HepG2 (cell line): ENCODE measurements around the gene LBX2. TPM values are rescaled to one million over a fixed set of nuclear protein-coding genes. Genes with fewer than 3 reads are reported as not detected.

Experiments used
- ATAC-seq: fragments of 200-7000 bp; cut with Tn5 transposase; 3 replicates; pipeline ENCODE4 v1.9.1; 2020; ENCODE audit warnings: mild to moderate bottlenecking, moderate library complexity
- BruUV-seq: library from RNA; stranded (reverse); fragments of 400-500 nt; replicated peaks from 2 replicates; lab custom pipeline; 2021; lab: Mats Ljungman, UMichigan
- CTCF ChIA-PET: fragments of 300-600 bp; formaldehyde crosslinking; extraction: SDS; loops from one replicate; lab custom pipeline; 2021; ENCODE audit warnings: low total read pairs, inconsistent platforms, low intra/inter-chr PET ratio; lab: Yijun Ruan, JAX
- POLR2A ChIA-PET: fragments of 350-600 bp; sonication (Branson Sonifier 250); formaldehyde crosslinking; loops from one replicate; lab custom pipeline; 2020; ENCODE audit warnings: antibody characterized with exemption, inconsistent platforms; lab: Yijun Ruan, JAX
- DNase-seq: peaks from one replicate; pipeline ENCODE4 v3.0.0-alpha.2; 2015; ENCODE audit warnings: low spot score
- FAIRE-seq: peaks from 3 replicates; lab custom pipeline; 2011; peaks lifted over from hg19 to GRCh38; lab: Jason Lieb, UNC
- H2AFZ ChIP-seq: one replicate; pipeline ENCODE4 v1.6.1; 2011; ENCODE audit warnings: low read length, inconsistent platforms
- H3K27ac ChIP-seq: fragments of 300-600 bp; 3 replicates; pipeline ENCODE4 v1.8.0; 2011; ENCODE audit warnings: mixed run types, mild to moderate bottlenecking, mixed read lengths, low read length, inconsistent platforms; ENCODE audit not compliant: insufficient read depth; ENCODE audit errors: extremely low read length
- H3K27me3 ChIP-seq, 2 experiments: fragments of 200-600 bp in 1 of 2; 2 replicates in 1 of 2; 3 replicates in 1 of 2; pipeline versions ENCODE4 v1.6.0 to v1.8.0; 2011; ENCODE audit warnings: low read length in 2 of 2, mild to moderate bottlenecking in 2 of 2, moderate library complexity in 2 of 2, inconsistent platforms in 1 of 2; ENCODE audit not compliant: insufficient read depth in 2 of 2, control insufficient read depth in 1 of 2
- H3K36me3 ChIP-seq, 2 experiments: fragments of 200-600 bp in 1 of 2; replicated peaks in 1 of 2; 2 replicates in 1 of 2; 3 replicates in 1 of 2; pipeline versions ENCODE4 v1.5.1 to v1.8.0; 2011; ENCODE audit warnings: low read length in 2 of 2, inconsistent platforms in 1 of 2; ENCODE audit not compliant: insufficient read depth in 2 of 2, control insufficient read depth in 1 of 2
- H3K4me1 ChIP-seq: 2 replicates; pipeline ENCODE4 v1.5.1; 2012; ENCODE audit warnings: low read length, inconsistent platforms; ENCODE audit not compliant: insufficient read depth
- H3K4me2 ChIP-seq: 2 replicates; pipeline ENCODE4 v1.6.0; 2011; ENCODE audit warnings: low read depth, low read length, inconsistent platforms
- H3K4me3 ChIP-seq, 3 experiments: fragments of 200-600 bp in 1 of 3; sonication (generic), shearing (Covaris generic) in 1 of 3; replicated peaks in 1 of 3; 2 replicates each; pipeline ENCODE4 v1.5.1; 2011 to 2016; ENCODE audit warnings: low read length in 3 of 3, inconsistent platforms in 2 of 3, low read depth in 2 of 3, mild to moderate bottlenecking in 2 of 3, control low read depth in 1 of 3, mixed read lengths in 1 of 3; ENCODE audit not compliant: insufficient read depth in 1 of 3
- H3K79me2 ChIP-seq: one replicate; pipeline ENCODE4 v1.6.1; 2011; ENCODE audit warnings: low read length, inconsistent platforms; ENCODE audit not compliant: insufficient read depth
- H3K9ac ChIP-seq: 2 replicates; pipeline ENCODE4 v1.6.0; 2011; ENCODE audit warnings: mild to moderate bottlenecking, low read depth, low read length, inconsistent platforms; ENCODE audit not compliant: insufficient read depth
- H3K9me3 ChIP-seq: 2 replicates; pipeline ENCODE4 v1.5.1; 2012; ENCODE audit warnings: mild to moderate bottlenecking, low read length
- H4K20me1 ChIP-seq: 2 replicates; pipeline ENCODE4 v1.6.0; 2011; ENCODE audit warnings: inconsistent platforms, mild to moderate bottlenecking, low read length, moderate library complexity; ENCODE audit not compliant: insufficient read depth
- PAXIP1 ChIP-seq: sonication (generic); formaldehyde crosslinking; conservative IDR thresholded peaks from 2 replicates; pipeline ENCODE4 v1.4.0; 2020; ENCODE audit warnings: mild to moderate bottlenecking, missing genetic modification reagents, moderate library complexity
- RELA ChIP-seq: sonication (generic); formaldehyde crosslinking; IDR thresholded peaks from 2 replicates; pipeline ENCODE4 v1.4.0; 2020; ENCODE audit warnings: missing genetic modification reagents
- ZNF7 ChIP-seq: IDR thresholded peaks from 2 replicates; pipeline ENCODE4 v1.6.1; 2016; ENCODE audit warnings: missing biosample characterization, missing genetic modification reagents
- WGBS: methylation state at CpG from one replicate; pipeline ENCODE4 v1.1.6; 2017; ENCODE audit warnings: low lambda C conversion rate; 5-methylcytosine and 5-hydroxymethylcytosine counted together
- in situ Hi-C: cut with HindIII; loops from 2 replicates; pipeline ENCODE4 v1.10.0; 2017; ENCODE audit warnings: low pct_unique_long_range_greater_than_20kb; ENCODE audit not compliant: extremely low pct_ligation_motif_present
- intact Hi-C: fragments of 100-400 bp; cut with micrococcal nuclease; formaldehyde crosslinking; loops from one replicate; pipeline ENCODE4 v1.10.0; 2022; ENCODE audit not compliant: unreplicated experiment
- polyA plus RNA-seq, 8 experiments: library from polyadenylated mRNA; depleted of rRNA in 3 of 8; stranded (reverse) in 7 of 8; unstranded in 1 of 8; fragments of >200 nt; fragmentation: Illumina TruSeq in 4 of 8; extraction: Trizol in 4 of 8; gene quantifications; 2 replicates each; pipeline versions ENCODE4 v1.2.1 to v1.2.3, GENCODE V29; 2011 to 2016; ENCODE audit warnings: low read depth in 4 of 8, missing spikeins in 1 of 8, mixed read lengths in 1 of 8; ENCODE audit not compliant: insufficient read depth in 1 of 8
- total RNA-seq, 5 experiments: library from RNA; depleted of rRNA; stranded (reverse); fragments of >200 nt; fragmentation: Illumina TruSeq; extraction: Trizol; gene quantifications; 2 replicates each; pipeline ENCODE4 v1.2.3, GENCODE V29; 2016; ENCODE audit warnings: low read depth in 1 of 5

Gene LBX2
- total and polyA plus RNA-seq, 2 of the 13 experiments (the other 11 are each of a cell fraction or from before 2014, with no cell fraction given): 6.4 to 8.1 TPM

- Histone ChIP-seq H3K79me2 (peaks cover 36% of the 10 kb centered on the region), H3K36me3 (peaks cover 1 to 24% of the 10 kb centered on the region in 2 experiments), H3K4me2 (no peak overlapping the region), H3K9ac (no peak overlapping the region), H3K27me3 (no peaks in the 10 kb centered on the region; a peak in 1 of 5 replicates), H2AFZ (no peak overlapping the region), H3K4me1 (peaks cover 39% of the 10 kb centered on the region)
- 97% methylated on average over 4 of the region's 4 CpGs for WGBS
- POLR2A ChIA-PET: no interaction called here
- FAIRE-seq (no peak), ATAC-seq (no peak), DNase-seq (no peak)
- intact Hi-C loops (no loop called here), in situ Hi-C loops (no loop called here)
- no peak for TF ChIP-seq ZNF7 (CRISPR knock-in tag)
- no peak for TF ChIP-seq PAXIP1 (CRISPR knock-in tag)
- no peak for TF ChIP-seq RELA (CRISPR knock-in tag)
- TF ChIP-seq, all 625 proteins: peak for 0
- no peaks in the 10 kb centered on the region for H3K9me3 ChIP-seq
- CTCF ChIA-PET: no interaction called here
- BruUV-seq: no TSS peak
- peaks cover 4% of the 10 kb centered on the region; the same call in 1 of the 2 replicates for H4K20me1 ChIP-seq
- H3K27ac ChIP-seq: peak overlapping the region; percentile 1
- no peak overlapping the region for H3K4me3 ChIP-seq
Observed at GRCh38 chr2:74462786-74463105, 36.7 kb downstream of the LBX2 start.
